GM18858 (cell line): Measurements from ENCODE around the gene FAM200B.

ENCODE experiments used
- ATAC-seq: cut with Tn5 transposase; IDR thresholded peaks from one replicate; pipeline ENCODE4 v1.9.1; 2021; ENCODE audit not compliant: unreplicated experiment

FAM200B gene

GRCh38 chr4:15667006-15667405, 14.6 kb upstream of the FAM200B start:
- ATAC-seq = no peak

DNA sequence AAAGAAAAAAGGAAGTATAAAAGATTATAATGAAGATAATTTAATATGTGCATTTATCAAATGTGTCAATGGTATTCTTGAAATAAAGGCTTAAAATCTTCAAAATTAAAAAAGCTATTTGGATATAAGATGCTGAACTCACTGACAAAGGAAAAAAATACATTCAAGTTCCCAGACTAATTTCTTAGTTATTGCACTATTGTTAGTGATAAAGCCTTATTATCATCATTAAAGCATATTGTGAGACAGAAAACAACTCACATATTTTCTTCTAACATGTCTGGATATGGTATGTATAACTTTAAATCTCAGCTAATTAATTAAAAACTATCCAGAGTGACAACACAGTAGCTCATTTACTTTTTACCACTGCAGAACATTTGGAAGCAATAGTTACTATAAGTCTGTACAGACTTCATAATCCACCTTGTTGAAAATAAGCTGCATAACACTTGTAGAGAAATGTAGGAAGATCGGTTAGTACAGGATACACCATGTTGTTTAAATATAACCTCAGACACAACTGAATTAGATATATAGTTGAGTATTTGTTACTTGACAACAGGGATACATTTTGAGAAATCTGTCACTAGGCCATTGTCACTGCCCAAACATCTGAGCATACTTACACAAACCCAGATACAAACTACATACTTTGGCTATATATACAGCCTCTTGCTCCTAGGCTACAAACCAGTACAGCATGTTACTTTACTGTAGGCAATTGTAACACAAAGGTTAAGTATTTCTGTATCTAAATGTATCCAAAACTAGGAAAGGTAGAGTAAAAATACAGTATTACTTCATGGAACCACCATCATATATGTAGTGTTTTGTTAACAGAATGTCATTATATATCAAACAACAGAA, 12.8 kb upstream of the FAM200B start:
- ATAC-seq = no peak

- no peak for ATAC-seq
Observed at GRCh38 chr4:15670576-15670975, 11.1 kb upstream of the FAM200B start.

DNA sequence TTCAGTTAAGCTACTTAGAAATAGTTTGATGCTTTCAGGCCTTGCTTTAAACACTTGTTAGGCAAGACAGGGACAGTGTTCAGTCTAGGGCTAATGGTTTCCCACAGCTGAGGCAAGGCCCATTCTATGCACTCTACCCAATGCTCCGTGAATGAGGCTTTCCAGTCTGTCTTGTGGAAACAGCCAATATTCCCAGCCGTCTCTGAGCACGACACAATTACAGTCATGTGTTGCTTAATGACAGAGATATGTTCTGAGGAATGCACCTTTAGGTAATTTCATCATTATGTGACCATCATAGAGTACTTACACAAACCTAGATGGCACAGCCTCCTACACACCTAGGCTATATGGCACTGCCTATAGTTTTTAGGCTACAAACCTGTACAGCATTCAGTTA, 9.5 kb upstream of the FAM200B start:
- ATAC-seq = no peak

- ATAC-seq = no peak
Observed at GRCh38 chr4:15673337-15673736, 8.3 kb upstream of the FAM200B start.

DNA sequence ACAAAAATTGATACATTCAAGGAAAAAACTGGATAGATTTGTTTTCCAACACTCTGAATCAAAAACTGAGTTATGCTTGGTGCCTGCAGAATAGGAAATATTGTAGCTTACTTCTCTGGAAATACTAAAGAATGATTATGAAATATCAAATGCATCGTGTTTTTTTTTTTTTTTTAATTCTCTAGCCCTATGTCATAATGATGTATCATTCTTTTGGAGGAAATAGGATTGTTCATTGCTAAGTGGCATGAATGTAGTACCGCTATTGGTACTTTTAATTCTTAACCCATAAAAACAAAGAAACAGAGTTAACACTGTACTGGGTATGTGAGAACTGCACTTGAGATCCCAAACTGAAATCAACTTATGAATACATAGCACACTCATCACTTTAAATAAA, 7.6 kb upstream of the FAM200B start:
- ATAC-seq = no peak

DNA sequence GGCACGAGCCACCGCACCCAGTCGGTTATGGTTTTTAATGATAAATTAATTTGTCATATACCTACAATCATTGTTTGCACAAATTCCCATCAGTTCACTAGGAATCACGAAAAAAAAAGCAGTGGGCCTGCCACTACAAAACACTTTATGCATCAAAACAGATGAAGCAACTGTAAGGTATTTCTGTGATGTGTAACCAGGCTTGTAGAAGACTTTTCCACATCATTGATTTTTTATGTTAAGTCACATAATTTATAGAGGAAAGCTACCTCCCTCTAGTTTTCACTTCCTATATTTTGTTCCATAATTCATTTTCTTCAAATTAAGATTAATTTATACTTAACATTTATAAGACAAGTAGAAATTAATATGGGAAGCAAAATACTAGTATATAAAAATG, 6.7 kb upstream of the FAM200B start:
- ATAC-seq = no peak

DNA sequence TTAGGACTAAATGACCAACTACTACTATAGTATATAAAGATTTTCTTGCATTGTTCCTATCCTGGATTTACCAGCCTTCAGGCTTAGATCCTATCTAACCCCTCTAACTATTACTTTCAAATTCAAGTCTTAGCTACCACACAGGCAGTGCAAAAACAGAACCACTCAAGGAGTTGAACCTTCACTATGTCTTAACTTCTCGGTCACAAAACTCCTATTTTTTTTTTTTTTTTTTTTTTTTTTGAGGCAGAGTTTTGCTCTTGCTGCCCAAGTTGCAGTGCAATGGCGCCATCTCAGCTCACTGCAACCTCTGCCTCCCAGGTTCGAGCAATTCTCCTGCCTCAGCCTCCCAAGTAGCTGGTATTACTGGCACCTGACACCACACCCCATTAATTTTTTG, 6.3 kb upstream of the FAM200B start:
- ATAC-seq = no peak

DNA sequence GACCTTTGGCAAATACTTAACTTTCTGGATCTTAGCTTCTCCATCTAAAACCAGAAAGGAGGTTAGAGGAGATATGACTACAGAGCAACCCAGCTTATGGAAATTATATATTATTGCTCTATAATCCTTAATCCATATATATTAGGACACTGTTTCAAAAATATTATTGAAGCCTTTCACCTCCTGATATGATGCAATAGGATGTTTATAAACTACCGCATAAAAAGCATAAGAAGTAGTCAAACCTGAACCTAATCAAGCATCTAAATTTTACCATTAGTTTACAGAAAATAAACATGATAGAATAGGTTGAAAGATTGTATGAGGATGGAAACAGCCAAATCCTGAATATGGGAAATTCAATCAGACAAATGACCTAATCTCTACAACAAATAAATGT, 5.6 kb upstream of the FAM200B start:
- no peak for ATAC-seq

GRCh38 chr4:15676899-15677298, 4.7 kb upstream of the FAM200B start:
- no peak for ATAC-seq

DNA sequence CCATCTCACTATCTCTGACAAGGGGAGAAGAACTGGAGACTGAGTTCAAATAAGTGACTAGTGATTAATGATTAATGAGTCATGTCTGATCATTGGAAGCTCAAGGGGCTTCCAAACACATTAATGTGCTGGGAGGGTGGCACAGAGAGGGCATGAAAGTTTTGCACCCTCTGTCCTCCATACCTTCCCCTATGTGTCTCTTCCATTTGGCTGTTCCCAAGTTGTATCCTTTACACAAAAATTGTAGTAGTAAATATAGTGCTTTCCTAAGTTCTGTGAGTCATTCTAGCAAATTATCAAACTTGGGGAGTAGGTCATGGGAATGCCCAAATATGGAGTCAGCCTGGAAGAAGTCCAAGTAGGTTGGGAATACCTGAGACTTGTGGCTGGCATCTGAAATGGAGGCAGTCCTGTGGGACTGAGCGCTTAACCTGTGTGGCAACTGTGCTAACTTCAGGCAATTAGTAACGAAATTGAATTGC, 4.1 kb upstream of the FAM200B start:
- no peak for ATAC-seq

GRCh38 chr4:15681067-15681371, 608 bp upstream of the FAM200B start:
- no peak for ATAC-seq

- ATAC-seq = no peak
Observed at GRCh38 chr4:15682242-15683142, 865 bp downstream of the FAM200B start.

- ATAC-seq = no peak
Observed at GRCh38 chr4:15683143-15683495, 1.5 kb downstream of the FAM200B start.

DNA sequence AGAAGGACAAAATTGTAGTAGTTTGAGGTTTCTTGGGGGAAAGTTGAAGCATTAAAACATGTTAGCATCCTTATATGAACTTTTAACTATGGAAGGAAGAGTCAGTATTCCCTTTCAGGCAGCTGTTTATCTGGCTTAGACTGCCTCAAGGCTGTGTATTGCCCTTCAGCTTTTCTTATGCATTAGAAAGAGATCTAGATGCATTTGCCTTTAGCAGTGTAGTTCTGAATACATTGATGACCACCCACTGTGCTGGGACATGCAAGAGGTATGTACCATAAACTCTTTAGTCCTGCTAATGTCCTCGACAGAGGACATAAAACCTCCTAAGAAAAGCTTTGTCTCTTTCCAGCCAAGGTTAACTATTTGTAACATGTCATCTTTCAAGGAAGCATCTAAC, 2.9 kb downstream of the FAM200B start:
- ATAC-seq = no peak

DNA sequence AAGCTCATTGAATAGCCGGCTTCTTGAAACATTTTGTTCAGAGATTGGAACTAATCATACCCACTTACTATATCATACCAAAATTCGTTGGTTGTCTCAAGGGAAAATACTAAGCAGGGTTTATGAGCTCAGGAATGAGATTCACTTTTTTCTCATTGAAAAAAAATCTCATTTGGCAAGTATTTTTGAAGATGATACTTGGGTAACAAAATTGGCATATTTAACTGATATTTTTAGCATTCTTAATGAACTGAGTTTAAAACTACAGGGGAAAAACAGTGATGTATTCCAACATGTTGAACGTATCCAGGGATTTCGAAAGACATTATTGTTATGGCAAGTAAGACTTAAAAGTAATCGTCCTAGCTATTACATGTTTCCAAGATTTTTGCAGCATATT, 6.4 kb downstream of the FAM200B start:
- ATAC-seq = no peak

DNA sequence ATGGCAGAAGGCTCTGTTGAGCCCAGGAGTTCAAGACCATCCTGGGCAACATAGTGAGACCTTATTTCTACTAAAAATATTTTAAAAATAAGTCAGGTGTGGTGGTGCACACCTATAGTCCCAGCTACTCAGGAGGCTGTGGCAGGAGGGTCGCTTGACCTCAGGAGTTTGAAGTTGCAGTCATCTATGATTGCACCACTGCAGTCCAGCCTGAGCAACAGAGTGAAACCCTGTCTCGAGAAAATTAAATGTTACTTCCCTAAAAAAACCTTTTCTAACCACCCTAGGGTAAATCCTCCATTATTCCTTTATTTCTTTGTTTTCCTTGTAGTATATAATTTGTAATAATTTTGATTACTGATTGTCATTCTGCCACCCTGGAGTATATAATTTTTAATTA, 7.9 kb downstream of the FAM200B start:
- ATAC-seq = no peak

DNA sequence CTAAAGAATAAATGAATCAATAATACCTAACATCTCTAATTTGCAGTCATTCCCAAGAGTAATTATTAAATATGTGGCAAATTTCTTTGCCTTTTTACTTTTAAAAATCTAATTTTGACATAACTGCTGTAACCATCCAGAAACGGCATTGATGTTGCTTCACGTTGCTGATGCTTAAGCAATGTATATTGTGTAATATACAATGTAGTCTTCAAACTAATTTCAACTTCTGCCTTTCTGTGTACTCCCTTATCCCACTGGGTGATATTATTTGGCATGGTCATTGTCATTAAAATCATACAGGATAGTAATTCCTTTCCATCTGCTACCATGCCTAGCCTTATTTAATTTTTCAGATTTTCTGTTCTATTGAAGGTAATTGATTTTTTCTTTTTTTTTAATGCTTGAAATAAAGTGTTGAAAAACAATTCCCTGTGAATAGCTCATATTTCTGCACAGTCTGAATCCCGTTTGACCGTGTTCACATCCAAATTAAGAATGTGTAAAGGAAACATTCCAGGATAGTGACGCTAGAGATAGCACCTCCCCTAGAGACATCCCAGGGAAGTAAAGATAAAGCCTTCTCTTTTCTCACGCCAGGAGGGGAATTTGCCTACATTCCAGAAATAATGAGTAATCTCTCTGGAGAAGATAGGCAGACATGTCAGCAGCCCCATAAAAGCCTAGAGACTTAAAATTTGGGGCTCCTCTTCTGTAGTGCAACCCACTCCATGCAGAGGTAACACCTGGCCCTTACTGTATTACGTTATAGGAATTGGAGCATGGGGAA, 8.6 kb downstream of the FAM200B start:
- ATAC-seq = no peak

GRCh38 chr4:15691346-15692135, 9.9 kb downstream of the FAM200B start:
- no peak for ATAC-seq

DNA sequence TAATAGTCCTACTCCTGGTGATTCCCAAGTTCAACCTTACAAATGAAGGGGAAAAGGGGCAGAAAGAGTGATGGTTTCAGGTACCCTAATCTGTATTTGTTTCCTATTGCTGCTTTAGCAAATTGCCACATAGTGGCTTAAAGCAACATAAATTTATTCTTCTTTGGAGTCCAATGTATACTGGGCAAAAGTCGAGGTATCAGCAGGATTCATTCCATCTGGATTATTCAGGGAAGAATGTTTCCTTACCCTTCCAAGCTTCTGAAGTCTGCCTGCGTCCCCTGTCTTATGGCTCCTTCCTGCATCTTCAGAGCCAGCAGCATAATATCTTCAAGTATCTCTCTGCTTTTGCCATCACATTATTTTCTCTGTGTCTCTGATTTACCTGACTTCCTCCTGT, 11.0 kb downstream of the FAM200B start:
- ATAC-seq = no peak

DNA sequence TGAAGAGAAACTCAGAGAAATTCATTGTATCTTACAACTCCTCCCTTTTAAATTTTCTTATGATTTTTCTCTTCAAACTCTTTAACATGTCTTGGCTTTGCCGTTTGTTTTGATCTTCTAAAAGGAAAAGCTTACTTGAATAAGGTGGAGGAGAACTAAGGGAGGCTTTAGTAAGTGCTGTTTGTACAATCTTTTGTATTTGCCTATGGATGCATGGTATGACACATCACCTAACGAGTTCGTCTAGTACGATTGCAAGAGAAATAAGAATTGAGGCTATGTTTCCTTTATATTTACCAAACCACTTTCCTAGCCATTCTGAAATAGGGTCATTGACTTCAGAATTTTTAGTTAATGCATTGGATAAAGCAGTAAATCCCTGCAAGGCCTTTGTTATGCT, 12.8 kb downstream of the FAM200B start:
- no peak for ATAC-seq
